ENCODE measurements around the gene KCNN4. TPM values are rescaled to one million over a fixed set of nuclear protein-coding genes. Genes with fewer than 3 reads are reported as not detected.
A peak's percentile ranks its signal among the peaks of the same experiment; 100 is the strongest.
"Not testable (repeated sequence)": the region's sequence is repeated elsewhere in the genome, so short reads cannot be mapped to it uniquely, and the experiment has no call there.

KCNN4 gene
- total and polyA plus RNA-seq, 12 donors = 0.34 to 1.6 (median 0.86) TPM

DNA sequence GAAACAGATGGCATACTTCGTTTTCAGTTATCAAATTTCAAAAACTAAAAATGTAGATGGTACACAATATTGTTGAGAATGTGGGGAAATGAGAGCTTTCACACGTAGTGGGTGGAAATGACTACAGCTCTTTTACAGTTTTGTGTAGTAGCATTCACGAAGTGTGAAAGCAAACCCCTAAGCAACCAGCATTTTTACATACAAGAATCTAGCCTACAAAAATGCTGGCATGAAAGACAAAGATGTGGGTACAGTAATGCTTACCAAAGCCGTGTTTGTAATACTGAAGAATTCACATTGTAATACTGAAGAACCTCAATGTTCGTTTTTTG is 40.1 kb upstream of the KCNN4 start:
- DNase-seq = no peak
- H3K9me3 ChIP-seq = no peaks in the 10 kb centered on the region
- ATAC-seq = no peak
- peaks cover 0 to 10% (median 6%) of the 10 kb centered on the region in 9 donors for H3K4me1 ChIP-seq
- WGBS, 2 donors = 33 to 37% methylated on average over 5 of the region's 5 CpGs
- peak overlapping the region; percentile 19 to 59 (median 48) for H3K4me3 ChIP-seq
- TF ChIP-seq, protein P1, sequence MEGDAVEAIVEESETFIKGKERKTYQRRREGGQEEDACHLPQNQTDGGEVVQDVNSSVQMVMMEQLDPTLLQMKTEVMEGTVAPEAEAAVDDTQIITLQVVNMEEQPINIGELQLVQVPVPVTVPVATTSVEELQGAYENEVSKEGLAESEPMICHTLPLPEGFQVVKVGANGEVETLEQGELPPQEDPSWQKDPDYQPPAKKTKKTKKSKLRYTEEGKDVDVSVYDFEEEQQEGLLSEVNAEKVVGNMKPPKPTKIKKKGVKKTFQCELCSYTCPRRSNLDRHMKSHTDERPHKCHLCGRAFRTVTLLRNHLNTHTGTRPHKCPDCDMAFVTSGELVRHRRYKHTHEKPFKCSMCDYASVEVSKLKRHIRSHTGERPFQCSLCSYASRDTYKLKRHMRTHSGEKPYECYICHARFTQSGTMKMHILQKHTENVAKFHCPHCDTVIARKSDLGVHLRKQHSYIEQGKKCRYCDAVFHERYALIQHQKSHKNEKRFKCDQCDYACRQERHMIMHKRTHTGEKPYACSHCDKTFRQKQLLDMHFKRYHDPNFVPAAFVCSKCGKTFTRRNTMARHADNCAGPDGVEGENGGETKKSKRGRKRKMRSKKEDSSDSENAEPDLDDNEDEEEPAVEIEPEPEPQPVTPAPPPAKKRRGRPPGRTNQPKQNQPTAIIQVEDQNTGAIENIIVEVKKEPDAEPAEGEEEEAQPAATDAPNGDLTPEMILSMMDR (IDR thresholded peaks at IDR 0.05) = no peak
- peaks cover 0 to 61% (median 0%) of the 10 kb centered on the region in 7 donors for H3K27me3 ChIP-seq
- intact Hi-C loops (cut with DNase I) = loop anchor here in 1 of 10 donors (10.0 kb wide), 1 partner anchor 84 kb away; no protein-coding TSS in a partner anchor
- no peaks in the 10 kb centered on the region for H3K36me3 ChIP-seq
- H3K27ac ChIP-seq = no peak overlapping the region

DNA sequence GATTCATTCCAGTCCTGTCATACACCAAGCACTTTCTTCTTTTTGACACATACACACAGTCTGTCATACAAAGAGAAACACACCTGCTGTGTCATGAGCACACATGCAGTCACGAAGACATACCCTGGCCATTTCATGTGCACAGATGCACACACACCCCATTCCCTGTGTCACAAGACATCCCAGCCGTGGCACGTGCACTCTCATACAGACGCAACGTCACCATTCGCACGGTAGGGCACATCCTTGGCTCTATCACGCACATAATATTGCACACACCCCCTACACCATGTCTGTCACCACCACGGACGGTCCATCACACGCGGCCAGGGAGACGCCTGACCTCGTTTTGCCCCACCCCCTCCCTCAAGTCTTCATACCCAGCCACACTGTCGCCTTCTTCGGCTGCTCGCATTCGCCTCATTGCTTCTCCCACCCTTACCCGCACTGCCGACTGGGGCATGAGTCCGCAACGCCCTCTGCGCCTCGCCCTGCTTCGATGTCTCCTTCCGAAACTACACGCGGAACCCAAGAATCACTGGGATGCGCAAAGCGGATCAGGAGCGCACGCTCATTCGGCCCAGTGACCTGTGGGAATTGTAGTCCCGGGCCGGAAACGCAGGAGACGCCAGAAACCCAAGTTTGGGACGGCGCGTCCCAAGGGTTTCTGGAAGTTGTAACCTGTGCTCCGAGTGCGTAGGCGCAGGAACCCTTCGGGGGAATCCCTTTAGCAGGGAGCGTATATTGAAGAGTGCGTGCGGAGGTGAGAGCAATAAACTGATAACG is 39.5 kb upstream of the KCNN4 start:
- TF ChIP-seq, protein P1 (IDR thresholded peaks at IDR 0.05) = no peak
- H3K36me3 ChIP-seq = no peaks in the 10 kb centered on the region
- peak overlapping the region; percentile 19 to 59 (median 48) for H3K4me3 ChIP-seq
- H3K27me3 ChIP-seq = peaks cover 0 to 61% (median 0%) of the 10 kb centered on the region in 7 donors
- H3K9me3 ChIP-seq = no peaks in the 10 kb centered on the region
- H3K27ac ChIP-seq = no peak overlapping the region
- H3K4me1 ChIP-seq = peaks cover 0 to 10% (median 6%) of the 10 kb centered on the region in 9 donors
- intact Hi-C loops (cut with DNase I) = loop anchor here in 1 of 10 donors (10.0 kb wide), 1 partner anchor 85 kb away; no protein-coding TSS in a partner anchor
- ATAC-seq (peak; percentile 38 to 92 (median 85)), DNase-seq (peak; percentile 52)
- 10 to 11% methylated on average over 48 of the region's 48 CpGs for WGBS, 2 donors

DNA sequence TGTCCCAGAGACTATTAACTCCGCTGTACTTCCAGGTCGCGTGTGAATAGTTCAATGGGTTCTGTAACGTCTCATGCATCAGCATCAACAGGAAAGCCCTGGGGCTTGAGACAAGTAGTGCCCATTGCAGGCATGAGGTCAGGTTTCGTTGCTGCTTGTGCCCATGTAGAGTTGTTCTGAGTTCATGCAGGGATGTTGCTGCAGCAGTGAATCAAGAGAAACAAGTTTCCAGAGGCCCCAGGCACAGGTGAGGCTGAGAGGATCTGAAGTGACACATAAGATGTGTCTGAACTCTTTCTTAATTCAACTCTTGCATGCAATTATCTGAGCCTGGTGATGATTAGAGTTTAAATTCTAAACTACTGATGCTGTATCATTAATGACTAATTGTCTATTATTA is 37.7 kb upstream of the KCNN4 start:
- Histone ChIP-seq H3K4me1 (peaks cover 0 to 10% (median 6%) of the 10 kb centered on the region in 9 donors), H3K27ac (no peak overlapping the region), H3K27me3 (peaks cover 0 to 49% (median 0%) of the 10 kb centered on the region in 7 donors), H3K4me3 (no peak overlapping the region), H3K9me3 (no peaks in the 10 kb centered on the region), H3K36me3 (no peaks in the 10 kb centered on the region)
- ATAC-seq = no peak
- DNase-seq = no peak
- intact Hi-C loops (cut with DNase I) = no loop called here
- WGBS, 2 donors = 81 to 82% methylated on average over 5 of the region's 5 CpGs
- TF ChIP-seq, protein P1 (IDR thresholded peaks at IDR 0.05) = no peak

DNA sequence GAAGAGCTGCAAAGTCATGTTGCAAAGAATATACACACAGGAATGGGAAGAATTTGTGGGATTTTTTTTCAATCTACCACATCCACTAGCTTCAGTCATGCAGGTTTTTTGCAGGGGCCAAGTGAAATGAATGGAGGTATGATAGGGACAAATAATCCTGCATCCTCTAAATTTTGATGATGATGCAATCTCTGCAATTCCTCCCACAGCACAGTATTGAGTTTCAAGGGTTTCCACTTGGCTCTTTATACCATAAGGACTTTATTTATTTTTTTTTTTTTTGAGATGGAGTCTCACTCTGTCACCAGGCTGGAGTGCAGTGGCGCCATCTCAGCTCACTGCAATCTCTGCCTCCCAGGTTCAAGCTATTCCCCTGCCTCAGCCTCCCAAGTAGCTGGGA is 36.7 kb upstream of the KCNN4 start:
- H3K4me3 ChIP-seq; H3K36me3 ChIP-seq; intact Hi-C loops (cut with DNase I); H3K27ac ChIP-seq; DNase-seq; H3K9me3 ChIP-seq; ATAC-seq: not testable (repeated sequence)
- peaks cover 0 to 10% (median 6%) of the 10 kb centered on the region in 9 donors for H3K4me1 ChIP-seq
- WGBS, 2 donors = 83 to 92% methylated on average over 1 of the region's 1 CpG
- H3K27me3 ChIP-seq = peaks cover 0 to 38% (median 0%) of the 10 kb centered on the region in 7 donors
